NCI-H146 treated with DMSO at 0.1 percent for 48 hours (cell line): ENCODE measurements around the gene SEMA3C.

Source experiments
- DNase-seq: peaks from one replicate; lab custom pipeline; 2025; ENCODE audit not compliant: unreplicated experiment; lab: John Stamatoyannopoulos, UW

The SEMA3C gene

GRCh38 chr7:80890426-80891258, 28.2 kb downstream of the SEMA3C start:
- DNase-seq = no peak

DNA sequence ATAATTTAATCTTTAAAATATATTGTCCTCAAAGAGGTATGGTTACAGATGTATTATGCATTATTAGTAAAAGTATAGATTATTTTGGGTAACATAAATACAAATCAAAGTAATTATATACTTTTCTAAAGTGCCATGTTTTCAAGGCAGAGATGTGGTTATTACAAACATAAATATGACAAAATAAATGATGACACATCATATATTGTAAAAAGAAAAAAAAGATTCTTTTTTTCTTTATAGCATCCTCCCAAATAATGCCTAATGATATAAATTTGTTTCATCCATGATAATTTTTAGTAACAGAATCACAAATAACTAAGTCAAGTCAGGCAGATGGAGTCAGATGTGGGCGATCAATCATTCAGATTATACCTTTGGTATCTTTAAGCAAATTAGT, 29.3 kb downstream of the SEMA3C start:
- no peak for DNase-seq

- DNase-seq = no peak
Measured at GRCh38 chr7:80885757-80886156, 33.1 kb downstream of the SEMA3C start.

- DNase-seq = no peak
Measured at GRCh38 chr7:80884511-80885195, 34.2 kb downstream of the SEMA3C start.

DNA sequence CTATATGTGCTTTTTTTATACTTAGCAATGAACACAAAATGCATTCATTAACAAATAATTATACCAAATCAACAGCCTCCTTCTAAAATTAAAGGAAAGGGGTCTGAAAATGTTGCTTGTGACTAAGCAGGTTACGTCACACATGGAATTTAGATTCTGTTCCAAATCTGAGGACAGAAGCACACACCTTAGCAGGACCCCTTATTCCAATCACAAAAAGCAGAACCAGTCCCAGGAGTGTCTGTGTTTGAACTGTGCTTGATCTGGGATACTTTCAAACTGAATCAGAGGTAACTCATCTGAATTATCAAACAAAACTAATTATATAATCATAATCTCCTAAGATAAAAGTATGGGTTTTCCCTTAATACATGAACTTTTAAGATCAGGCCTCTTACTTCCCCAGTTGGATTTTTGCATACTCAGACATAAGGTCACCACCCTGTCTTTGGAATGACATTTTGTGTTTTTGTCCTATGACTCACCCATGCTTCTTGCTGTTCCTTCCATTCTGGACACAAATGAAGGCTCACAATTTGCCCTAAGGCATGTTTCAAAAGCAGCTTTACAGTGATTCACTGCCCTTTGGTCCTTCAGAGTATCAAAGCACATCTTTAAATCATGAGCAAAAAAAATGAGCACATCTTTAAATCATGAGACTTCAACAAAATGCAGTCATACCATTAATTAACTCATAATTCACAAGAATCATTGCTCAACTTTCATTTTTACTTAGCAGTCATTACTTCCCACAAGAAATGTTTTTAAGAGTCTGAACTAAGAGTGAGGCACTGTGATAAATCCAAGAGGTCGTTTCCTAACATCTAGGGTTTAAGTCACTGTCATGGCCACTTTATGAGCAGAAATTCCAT, 35.5 kb downstream of the SEMA3C start:
- no peak for DNase-seq

- no peak for DNase-seq
Measured at GRCh38 chr7:80882213-80882801, 36.5 kb downstream of the SEMA3C start.

DNA sequence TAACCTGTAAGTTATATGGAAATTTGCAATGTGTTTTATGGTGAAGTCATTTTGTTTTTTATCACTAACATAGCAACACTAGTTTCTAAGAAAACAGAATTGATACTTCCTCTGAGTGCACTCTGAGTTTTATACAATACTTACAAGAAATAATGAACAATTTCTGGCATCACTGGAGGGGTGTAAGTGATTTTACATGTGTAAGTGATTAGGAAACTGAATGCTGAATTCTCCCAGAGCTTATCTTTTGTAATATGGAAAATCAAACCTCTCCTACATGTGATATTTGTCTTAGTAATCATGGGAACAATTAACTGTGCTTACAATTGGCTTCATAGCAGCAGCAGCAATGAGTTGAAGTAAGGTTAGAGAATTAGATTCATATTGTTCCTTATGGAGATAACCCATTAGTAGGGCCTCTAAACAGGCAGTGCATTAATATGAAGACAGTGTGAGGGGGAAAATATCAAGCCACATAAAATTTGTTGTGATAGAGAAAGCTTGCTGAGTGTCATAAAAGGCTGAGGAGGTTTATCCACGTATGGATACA, 37.4 kb downstream of the SEMA3C start:
- no peak for DNase-seq

GRCh38 chr7:80879849-80880248, 39.0 kb downstream of the SEMA3C start:
- DNase-seq = no peak

- DNase-seq = no peak
Measured at GRCh38 chr7:80876894-80877414, 41.9 kb downstream of the SEMA3C start.

GRCh38 chr7:80875537-80876120, 43.2 kb downstream of the SEMA3C start:
- no peak for DNase-seq

DNA sequence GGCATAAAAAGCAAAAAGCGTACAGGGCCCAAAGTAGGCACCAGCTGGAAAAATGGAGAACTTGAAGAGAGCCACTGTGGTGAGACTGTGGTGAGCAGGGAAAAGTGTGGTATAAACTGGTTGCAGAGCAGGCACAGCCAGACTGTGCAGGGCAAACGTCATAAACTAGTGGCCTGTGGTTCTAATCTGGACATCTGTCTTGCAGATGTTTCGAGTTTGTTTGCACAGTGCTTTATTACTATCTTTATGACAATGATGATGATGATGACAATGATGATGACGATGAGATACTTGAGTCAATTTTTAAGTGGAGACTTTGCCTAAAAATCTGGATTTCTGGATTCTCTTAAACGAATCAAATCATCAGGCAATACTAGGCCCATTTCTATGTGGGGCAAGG, 45.7 kb downstream of the SEMA3C start:
- DNase-seq = no peak

DNA sequence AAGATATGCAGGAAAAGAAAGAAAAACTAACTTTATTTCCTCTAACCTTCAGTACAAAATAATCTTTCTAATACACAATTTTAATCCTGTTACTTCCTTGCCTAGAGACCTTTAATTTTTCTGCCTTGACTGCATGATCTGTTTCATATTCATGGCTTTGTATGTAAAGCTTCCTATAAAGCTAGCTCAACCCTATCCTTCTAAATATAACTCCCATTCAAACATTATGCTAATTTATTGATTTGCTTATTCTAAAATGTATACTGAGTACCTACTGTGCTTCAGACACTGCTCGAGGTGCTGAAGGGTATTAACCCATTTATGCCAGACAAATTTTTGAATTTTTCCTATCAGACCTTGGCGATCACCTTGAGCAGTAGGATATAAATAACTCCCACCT, 47.6 kb downstream of the SEMA3C start:
- DNase-seq = no peak

DNA sequence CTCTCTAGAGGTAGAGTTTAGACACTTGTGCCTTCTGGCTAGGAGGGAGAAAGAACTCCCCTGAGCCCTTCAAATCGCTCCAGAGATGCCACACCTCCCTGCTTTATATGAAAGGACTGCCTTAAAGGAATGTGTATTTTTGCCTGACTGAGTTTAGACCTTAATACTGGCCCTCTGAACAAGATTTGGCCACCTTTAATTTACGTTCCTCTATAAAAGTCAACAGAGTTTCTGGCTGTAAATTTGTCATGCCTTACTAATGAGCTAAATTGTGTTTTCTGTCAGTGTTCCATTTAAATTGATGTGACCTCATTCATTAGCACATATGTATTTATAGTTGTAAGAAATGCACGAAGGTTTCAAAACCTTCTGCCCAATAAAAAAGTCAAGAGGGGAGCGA, 48.0 kb downstream of the SEMA3C start:
- DNase-seq = no peak

DNA sequence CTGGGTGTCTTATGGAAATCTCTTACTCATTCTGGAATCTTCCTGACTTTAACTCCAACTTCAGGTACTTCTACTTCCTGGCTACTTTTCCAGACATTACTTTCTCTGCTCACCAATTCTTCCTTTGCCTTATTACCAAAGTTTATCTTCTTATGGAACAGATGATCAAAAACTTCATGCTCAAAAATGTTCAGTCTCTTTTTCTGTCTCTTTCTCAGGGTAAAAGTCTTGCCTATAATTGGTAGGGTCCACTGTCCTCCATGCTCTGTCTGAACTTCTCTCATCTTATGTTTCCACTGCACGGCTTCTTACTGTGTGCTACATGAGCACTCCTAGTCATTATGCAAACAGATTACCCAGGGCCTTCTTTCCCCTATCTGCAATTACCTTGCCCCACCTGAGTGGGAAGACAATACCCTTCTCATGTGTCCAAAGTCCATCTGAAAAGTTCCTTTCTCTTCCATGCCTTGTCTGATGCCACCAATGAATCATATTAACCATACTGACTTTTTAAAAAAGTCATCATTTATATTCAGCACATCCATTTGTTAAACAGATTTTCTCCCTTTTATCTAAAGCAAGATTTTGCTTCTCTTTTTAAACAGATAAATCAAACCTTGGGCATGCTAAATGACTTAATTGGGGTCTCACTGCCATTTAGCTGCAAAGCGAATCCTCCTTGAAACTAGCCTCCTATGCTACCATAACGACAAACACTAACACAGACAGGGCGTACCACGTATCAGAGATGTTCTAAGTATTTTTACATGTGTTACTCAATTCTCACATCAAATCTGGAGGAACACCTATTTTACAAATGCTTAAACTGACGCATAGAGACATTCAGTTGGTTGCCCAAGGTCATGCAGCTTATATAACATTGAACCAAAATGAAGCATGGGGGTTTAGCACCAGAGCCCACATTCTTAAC, 48.8 kb downstream of the SEMA3C start:
- no peak for DNase-seq

- no peak for DNase-seq
Measured at GRCh38 chr7:80869106-80869784, 49.6 kb downstream of the SEMA3C start.

DNA sequence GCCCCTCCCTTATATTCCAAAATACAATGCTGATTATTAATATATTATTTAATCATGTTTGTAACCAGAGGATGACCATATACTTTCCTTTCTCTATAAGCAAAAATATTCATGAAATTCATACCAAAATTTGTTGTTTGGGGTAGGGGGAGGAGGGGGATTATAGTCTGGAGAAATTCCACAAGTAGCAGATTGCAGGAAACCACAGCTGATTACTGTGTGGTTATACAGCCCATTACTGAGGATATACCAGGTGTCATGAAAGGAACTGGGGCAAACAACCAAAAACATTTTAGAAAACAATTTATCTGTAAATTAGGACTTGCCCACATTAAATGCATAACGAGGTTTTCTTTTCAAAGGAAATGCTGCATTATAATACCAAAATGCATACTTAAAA, 50.3 kb downstream of the SEMA3C start:
- DNase-seq = no peak

DNA sequence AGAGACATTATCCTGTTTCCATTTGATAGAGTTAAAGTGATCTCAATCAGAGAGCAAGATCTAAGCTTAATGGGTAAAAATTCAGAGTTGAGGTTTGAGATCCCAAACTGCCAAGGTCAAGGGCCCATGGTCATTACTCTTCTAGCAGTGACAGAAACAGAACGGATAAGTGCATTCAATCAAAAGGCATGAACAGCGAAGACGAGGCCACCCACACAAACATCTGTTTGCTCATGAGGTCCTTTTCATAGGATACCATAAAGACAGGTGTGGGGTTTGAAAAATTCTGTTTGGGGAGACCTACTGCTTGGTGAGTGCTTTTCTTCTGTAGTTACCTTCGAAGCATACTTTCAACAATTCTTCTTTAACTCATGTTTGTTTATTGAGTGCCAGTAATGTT, 58.3 kb downstream of the SEMA3C start:
- DNase-seq = no peak

GRCh38 chr7:80859272-80859970, 59.4 kb downstream of the SEMA3C start:
- DNase-seq = no peak
